Posterior vena cava (tissue), 2 donors: ENCODE data around the gene TMEM209. TPM values are rescaled to one million over a fixed set of nuclear protein-coding genes. Genes with fewer than 3 reads are reported as not detected.

Experiments
- DNase-seq: peaks from one replicate; pipeline ENCODE4 v3.0.0-alpha.2; 2020; ENCODE audit warnings: low spot score
- intact Hi-C, 2 donors: fragments of 100-400 bp; cut with DNase I; formaldehyde crosslinking; loops; one replicate each; pipeline versions ENCODE4 v1.14.1 to v1.14.2; 2022 to 2023
- total RNA-seq, 2 donors: library from RNA; stranded (reverse); fragmentation: NEBNext Ultra II Directional; extraction: Animal tissue kit (Norgen Biotek cat#: 25700); gene quantifications; one replicate each; pipeline ENCODE4 v1.2.1, GENCODE V29; 2021
- donor health status: DM: yes; HTN: yes; CAD: no.
- donor health status: DM: yes; HTN: yes; CAD: no.

The TMEM209 gene
- total RNA-seq, 2 donors from 2014 or later: 12.4 to 12.8 TPM

DNA sequence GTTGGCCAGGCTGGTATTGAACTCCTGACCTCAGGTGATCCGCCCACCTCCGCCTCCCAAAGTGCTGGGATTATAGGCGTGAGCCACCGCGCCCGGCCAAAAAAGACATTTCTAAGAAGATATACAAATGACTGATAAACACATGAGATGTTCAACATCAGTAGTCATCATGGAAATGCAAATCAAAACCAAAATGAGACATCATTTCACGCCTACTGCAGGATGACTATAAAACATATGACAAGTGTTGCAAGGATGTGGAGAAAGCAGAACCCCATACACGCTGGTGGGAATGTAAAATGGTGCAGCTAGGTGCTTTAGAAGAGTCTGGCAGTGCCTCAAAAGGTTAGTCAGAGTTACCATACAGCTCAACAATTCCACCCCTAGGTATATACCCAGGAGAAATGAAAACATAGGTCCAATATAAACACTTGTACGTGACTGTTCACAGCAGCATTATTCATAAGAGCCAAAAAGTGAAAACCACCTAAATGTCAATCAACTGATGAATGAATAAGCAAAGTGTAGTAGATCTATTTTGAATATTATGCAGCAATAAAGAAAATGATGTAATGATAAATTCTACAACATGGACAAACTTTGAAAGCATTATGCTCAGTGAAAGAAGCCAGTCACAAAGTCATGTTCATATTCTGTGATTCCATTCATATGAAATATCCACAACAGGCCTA lies 24.5 kb downstream of the TMEM209 start:
- intact Hi-C loops: no loop called here
- no peak for DNase-seq

DNA sequence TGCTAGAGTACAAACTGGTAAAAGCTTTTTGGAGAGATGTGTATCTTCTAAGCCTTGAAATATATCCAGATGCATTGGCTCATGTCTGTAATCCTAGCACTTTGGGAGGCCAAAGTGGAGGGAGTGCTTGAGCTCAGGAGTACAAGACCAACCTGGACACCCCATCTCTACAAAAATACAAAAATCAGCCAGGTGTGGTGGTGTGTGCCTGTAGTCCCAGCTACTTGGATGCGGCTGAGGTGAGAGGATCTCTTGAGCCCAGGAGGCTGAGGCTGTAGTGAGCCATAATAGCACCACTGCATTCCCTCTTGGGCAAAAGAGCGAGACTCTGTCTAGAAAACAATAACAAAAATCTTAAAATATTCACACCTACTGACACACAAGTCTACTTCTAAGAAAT lies 25.6 kb downstream of the TMEM209 start:
- intact Hi-C loops: no loop called here

DNA sequence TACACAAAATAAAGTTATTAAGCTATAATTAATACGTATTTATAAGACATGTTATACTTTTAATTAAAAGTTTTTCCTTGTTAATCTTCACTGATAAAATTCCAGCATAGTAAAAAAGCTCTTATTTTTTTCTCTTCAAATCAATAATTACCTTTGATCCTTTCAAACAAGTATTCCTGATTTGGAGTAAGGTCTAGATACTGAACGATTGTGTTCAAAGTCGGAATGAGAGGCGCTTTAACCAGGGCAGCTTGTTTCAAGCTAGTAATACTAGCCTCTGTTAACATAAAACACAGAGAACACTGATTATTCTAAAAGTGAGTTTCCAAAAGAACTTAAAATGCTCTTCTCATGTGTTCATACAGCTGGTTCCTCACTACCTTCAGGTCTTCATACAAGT lies 27.0 kb downstream of the TMEM209 start:
- intact Hi-C loops: no loop called here

More for the DNA sequence above, 25.6 kb downstream of the TMEM209 start:
- no peak for DNase-seq

DNA sequence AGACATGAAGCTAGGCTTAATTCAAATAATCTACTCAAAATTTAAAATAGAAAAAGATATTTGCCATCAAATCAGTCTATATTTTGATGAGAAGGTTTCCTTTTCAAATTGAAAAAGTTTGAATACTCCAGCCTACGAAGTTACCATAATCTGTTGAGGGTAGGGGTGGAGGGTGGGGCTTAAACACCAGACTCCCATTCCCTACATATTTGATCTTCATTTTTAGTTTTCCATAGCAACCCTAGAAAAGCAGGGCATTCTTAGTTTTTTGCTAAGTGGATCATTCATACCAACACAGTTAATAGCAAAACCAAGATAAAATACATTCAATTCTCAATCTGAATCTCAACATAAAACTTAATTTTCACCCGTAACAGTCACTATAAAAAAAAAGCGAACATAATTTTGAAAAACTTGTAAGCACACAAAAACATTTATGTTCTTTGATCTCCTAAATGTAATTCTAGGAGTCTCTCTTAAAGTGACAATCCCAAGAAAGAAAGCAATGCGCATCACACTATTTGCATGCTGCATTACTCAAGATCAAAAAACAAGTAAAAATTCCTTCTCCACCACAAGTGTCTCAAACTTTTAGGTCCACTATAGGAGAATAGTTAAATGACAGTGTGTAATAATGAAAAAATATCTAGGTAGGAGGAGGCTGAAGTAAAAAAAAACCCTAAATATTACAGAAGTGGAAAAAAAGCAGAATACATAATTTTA lies 30.8 kb downstream of the TMEM209 start:
- DNase-seq: no peak
- intact Hi-C loops: no loop called here

More for the DNA sequence above, 27.0 kb downstream of the TMEM209 start:
- no peak for DNase-seq

DNA sequence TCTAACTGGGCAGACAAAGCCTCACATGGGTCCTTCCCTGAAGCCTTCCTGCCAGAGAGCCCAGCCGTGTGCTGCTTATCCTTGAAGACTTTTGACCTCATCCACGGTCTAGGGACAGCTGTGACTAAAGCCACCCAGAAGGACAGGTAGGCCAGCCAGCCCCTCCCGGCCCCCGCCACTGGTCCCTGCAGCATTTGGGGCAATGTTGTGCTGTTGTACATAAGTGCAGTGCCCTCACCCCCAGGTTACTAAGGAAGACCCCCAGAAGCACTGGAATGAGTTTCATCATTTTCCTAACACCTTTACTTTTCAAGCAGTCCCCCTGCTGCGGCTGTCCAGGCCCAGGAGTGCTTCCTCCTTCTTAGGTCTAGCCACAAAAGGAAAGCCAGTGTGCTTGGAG lies 43.0 kb downstream of the TMEM209 start:
- no peak for DNase-seq
- intact Hi-C loops: no loop called here

DNA sequence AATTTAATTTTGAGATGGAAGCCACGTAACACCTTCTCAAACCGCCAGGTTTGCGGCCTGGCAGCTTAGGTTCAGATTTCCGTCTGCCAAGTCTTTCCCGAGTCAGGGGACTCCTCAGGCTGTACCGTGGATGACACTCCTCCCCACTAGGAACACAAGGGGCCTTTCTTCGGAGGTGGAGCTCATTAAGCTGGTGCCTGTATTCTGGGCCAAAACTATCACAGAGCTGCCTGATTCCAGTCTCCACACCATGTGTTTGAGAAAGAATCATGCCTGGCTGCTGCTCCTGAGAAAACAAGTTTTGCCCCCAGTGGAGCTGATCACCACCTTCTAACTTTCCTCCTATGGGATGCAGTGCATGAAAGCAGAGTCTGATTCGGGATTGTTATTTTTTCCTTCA lies 44.8 kb downstream of the TMEM209 start:
- DNase-seq: no peak
- intact Hi-C loops: no loop called here

DNA sequence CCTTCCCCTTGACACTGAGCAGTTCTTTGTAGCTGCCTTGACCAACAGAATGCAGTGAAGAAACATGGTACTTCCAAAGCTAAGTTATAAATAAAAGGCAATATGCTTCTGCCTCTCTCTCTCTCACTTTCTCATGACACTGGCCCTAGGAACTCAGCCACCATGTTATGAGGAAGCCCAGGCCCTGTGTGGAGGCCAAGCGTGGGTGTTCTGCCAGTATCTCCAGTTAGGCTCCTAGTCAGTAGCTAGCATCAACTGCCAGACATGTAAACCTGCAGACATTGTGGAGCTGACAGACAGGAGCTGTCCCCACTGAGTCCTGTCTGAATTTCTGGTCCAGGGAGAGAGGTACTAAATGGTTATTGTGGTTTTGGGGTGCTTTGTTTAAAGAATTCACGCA lies 45.2 kb downstream of the TMEM209 start:
- intact Hi-C loops: no loop called here
- no peak for DNase-seq

DNA sequence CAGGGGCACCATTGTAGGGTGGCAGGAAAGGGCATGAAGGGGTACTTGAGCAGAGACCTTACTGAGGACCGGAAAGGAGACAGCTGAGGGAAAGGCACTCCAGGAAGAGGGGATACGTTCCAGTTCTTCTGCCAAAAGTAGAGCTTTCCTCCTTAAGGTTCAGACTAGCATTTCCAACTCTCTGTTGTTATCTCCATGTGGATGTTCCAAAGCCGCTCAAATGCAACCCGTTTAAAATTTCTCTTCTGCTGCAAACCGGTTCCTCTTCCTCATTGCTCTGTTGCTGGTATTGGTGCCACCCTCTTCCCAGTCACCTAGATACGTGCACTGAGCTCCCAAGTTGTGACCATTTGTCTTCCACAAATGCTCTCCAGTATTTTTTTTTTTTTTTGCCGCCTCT lies 47.5 kb downstream of the TMEM209 start:
- intact Hi-C loops: no loop called here
- DNase-seq: no peak

DNA sequence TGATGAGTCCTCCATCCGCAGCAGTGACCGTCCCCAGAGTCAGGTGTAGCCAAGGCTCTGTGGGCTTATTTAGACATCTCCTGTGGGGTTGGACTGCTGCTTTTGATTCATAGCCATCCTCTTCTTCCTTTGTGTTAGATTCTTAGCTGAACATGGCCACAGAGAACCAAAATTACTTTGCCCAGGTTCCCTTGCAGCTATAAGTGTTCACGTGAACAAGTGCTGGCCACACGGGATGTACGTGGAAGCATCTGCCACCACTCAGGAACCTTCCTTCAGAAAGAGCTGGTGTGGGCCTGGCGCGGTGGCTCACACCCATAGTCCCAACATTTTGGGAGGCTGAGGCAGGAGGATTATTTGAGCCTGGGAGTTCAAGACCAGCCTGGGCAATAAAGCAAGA lies 49.1 kb downstream of the TMEM209 start:
- intact Hi-C loops: no loop called here

DNA sequence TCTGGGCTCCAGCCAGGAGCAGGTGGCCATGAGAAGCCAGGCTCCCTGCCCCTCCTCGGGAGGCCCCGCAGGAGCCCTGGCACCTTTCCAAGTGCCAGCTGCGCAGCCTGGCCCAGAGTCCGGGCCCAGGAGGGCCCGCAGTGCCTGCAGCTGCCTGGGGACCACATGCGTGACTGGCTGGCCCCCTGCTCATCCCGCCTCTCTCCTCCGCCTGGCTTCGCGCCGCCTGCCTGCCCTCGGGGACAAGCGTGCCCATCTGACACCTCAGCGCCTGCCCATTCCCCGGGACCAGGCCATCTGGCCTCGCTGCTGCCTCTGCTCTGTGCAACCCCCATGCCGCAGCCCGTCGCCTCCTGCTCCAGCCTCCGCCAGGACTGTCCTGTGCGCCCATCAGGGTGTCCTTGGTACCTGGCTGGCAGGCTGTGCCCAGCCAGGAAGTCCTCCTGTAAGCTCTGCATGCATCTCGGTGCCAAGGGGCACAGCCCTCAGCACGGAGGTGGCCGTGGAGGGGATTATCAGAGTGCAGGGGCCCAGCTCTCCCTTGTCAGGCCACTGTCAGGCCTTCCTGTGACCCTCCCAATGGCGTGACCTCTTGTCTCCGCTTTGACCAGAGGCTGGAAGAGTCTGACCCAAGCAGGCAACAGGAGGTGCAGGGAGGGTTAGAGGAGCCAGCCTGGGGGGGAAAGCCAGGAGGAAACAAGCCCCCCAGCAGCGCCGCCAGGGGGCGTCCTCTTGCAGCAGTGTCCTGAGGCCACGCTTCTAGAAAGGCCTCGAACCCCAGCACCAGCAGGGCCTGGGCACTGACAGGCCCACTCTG lies 50.5 kb downstream of the TMEM209 start:
- no peak for DNase-seq
- intact Hi-C loops: no loop called here

More for the DNA sequence above, 49.1 kb downstream of the TMEM209 start:
- DNase-seq: no peak

DNA sequence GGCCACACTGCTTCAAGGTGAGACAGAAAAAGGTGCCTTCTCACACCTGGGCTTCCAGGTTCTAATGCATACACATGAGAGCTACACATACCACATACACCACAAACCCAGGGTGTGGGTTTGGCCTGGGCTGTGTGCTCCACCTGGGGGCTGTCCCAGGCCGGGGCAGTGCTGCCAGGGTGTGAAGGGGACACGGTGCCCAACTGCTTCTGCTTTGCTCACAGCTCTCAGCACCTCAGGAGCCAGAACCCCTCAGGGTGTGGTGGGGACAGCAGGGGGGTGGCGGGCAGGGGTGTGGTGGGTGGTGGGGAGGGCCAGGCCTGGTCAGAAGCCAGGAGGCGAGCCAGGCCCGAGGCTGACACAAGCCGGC lies 51.1 kb downstream of the TMEM209 start:
- intact Hi-C loops: no loop called here
- no peak for DNase-seq

DNA sequence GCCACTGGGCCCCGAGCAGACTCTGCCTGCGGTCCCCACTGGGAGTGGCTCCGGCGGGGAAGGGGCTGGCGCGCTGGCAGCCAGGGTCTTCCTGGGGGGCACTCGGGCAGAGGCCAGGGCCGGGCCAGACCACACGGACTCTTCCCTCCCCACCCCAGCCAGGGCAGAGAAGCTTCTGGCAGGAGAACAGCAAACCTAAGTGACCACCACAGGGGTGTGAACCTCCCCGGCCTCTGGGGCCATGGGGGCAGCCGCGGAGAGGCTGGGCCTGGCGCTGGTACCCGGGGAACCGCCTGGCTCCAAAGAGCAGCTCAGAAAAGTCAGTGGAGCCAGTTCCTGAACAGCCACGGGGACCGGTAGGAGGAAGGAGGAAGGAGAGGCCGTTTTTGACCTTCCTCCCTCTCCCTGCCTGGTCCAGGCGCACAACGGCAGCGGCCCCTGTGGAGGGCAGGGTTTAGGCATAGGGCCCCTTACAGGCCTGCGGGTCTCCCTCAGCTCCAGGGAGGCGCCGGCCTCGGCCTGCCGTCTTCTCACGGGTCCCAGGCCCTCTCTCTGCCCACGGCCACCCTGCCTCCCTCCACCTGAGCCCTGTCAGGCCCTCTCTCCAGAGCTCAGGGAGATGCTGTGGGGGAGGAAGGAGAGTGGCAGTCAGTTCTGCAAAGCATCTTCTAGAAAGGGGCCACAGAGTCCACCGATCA lies 51.8 kb downstream of the TMEM209 start:
- intact Hi-C loops: no loop called here
- peak; percentile 79 for DNase-seq

DNA sequence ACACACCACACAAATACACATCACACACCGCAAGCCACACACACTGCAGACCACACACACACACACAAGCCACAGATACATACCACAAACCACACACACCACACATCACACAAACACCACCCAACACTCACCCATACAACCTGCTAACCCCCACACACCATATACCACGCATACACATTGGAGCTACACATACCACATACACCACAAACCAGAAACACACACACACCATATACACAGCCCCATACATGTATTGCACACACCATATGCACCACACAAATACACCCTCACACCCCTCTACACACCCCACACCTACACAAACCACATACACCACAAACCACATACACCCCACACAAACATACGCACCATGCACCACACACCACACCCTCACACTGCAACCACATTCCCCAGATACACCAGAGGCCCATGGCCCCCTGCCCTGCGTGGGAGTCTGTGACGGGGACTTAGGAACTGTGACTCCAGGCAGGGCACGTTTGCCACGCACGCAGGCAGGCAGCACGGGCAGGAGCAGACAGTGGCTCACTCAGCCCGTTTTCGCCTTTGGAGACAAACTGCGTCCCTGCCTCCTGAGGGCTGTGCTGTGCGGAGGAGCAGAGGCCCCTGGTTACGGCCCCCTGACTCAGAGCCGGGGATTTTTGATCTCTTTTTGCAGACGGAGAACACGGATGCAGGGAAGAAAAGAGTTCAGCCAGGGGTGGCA lies 52.6 kb downstream of the TMEM209 start:
- DNase-seq: no peak
- intact Hi-C loops: no loop called here

DNA sequence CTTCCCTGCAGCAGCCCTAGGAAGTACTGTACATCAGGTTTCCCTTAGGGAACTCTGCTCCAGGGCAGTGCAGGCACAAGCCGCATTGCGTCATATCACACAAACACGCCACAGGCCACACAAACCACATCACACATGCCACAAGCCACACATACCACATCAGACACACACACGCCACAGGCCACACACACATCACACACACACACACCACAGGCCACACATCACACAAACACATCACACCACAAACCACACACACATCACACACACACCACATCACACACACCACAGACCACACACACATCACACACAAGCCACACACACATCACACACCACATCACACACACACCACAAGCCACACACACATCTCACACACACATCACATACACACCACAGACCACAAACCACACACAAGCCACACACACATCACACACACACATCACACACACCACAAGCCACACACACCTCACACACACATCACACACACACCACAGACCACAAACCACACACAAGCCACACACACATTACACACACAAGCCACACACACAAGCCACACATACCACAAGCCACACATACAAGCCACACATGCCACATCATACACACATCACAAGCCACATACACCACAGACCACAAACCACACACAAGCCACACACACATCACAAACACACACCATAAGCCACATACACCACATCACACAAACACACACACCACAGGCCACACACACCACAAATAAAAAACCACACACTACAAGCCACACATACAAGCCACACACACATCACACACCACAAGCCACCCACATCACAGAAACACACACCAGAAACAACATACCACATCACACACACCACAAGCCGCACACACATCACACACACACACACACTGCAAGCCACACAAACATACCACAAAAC lies 53.4 kb downstream of the TMEM209 start:
- intact Hi-C loops: no loop called here

DNA sequence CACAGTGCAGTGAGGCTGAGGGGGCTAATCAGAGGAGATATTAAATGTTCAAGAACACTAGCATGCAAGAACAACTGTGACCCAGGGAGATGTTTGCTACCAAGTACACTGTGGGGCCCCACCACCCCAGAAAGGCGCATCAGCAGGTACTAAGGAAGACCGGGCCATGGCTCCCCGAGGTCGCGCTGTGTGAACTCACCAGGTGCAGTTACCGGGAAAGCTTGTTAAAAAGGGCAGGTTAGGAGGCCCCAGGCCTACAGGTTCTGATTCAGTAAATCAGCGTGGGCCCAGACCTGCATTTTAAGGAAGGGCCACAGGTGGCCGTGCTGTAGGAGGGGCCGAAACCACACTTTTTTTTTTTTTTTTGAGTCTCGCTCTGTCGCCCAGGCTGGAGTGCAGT lies 54.6 kb downstream of the TMEM209 start:
- intact Hi-C loops: no loop called here
- peak; percentile 53 for DNase-seq

More for the DNA sequence above, 53.4 kb downstream of the TMEM209 start:
- DNase-seq: no peak

DNA sequence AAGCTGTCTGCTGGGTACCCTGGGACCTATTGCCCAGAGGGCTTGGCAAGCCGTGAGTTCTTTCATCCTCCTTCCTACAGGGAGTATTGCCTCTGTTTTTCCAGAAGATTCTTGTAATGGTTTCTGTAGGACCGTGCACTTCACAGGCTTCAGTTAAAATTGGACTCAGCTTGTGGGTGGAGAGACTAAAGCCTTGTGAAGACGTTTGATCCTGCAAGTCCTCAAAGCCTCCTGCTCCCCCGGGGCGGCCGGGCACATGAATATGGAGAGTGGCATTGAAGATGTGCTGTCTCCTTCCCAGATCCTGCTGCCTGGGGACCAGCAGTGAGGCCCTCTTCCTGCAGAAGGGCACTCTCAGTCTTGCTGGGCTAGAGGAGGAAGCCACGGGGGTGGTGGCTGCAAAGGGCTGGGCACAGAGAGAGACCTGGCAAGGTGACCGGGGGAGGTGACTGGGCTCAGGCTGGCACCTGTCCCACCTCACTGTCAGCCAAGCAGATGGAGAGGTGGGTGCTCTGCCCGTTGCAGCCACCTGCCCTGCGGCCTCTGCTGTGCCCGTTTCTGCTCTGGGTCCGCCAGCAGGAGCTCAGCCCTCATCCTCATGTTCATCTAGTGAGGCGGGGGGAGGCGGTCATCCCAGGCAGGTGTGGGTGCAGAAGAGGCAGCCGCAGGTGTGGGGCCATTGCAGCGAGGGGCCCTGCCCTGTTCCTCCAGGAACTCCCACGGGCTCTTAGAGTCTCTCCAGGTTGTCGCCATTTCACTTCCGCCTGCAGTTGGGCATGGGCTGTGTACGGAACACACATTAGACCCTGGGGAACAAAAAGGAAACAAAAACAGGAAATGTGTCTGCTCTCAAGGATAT lies 55.7 kb downstream of the TMEM209 start:
- intact Hi-C loops: no loop called here
- peak; percentile 76 for DNase-seq

DNA sequence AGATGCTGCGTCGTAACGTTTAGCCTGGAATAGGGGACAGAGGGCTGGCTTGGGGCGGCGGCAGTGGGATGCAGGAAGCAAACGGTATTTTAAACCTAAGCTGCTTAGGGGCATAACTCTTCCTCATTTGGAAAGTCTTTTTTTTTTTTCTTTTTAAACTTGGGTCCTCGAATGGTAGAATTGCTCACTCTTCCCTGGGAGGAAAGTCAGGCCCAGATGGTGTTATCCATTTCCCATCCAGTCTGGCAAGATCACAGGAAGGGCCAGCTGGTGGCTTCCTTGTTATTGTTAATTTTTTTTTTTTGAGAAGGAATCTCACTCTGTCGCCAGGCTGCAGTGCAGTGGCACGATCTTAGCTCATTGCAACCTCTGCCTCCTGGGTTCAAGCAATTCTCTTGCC lies 56.6 kb downstream of the TMEM209 start:
- intact Hi-C loops: no loop called here

More for the DNA sequence above, 56.6 kb downstream of the TMEM209 start:
- DNase-seq: no peak
